ENCODE measurements around the gene PPP2R1A.
A peak's percentile ranks its signal among the peaks of the same experiment; 100 is the strongest.
"Not testable (repeated sequence)": the region's sequence is repeated elsewhere in the genome, so short reads cannot be mapped to it uniquely, and the experiment has no call there.

PPP2R1A gene

GRCh38 chr19:52244021-52244420, 54.2 kb downstream of the PPP2R1A start:
- TF ChIP-seq EZH2phosphoT487 (IDR thresholded peaks at IDR 0.05; ENCODE audit: borderline replicate concordance, low read length) (no peak), CTCF (IDR thresholded peaks at IDR 0.05; ENCODE audit: low read depth, low read length, poor library complexity, severe bottlenecking) (no peak)
- no peak overlapping the region for H3K4me2 ChIP-seq (ENCODE audit: low read length)
- no peaks in the 10 kb centered on the region for H3K9me2 ChIP-seq (replicated peaks; ENCODE audit: control insufficient read depth, low read length)
- H3F3A ChIP-seq (ENCODE audit: control insufficient read depth, insufficient read depth) = no peaks in the 10 kb centered on the region
- no peaks in the 10 kb centered on the region for H4K20me1 ChIP-seq (ENCODE audit: control insufficient read depth, insufficient read depth, low read depth, low read length)
- H3K27me3 ChIP-seq (ENCODE audit: control insufficient read depth, low read length) = no peaks in the 10 kb centered on the region
- H3K9me3 ChIP-seq (ENCODE audit: control insufficient read depth, insufficient read depth, low read length) = no peaks in the 10 kb centered on the region
- no peak overlapping the region for H3K4me3 ChIP-seq (ENCODE audit: low read length)
- H3K27ac ChIP-seq (ENCODE audit: low read depth, low read length) = no peak overlapping the region
- H3K36me3 ChIP-seq (ENCODE audit: control insufficient read depth, low read length) = no peaks in the 10 kb centered on the region
- no peaks in the 10 kb centered on the region for H3K79me2 ChIP-seq (ENCODE audit: control insufficient read depth, low read length)
- no peaks in the 10 kb centered on the region for H3K4me1 ChIP-seq (ENCODE audit: control insufficient read depth, low read length)

GRCh38 chr19:52248241-52248640, 58.4 kb downstream of the PPP2R1A start:
- H3K79me2 ChIP-seq (ENCODE audit: control insufficient read depth, low read length) = no peaks in the 10 kb centered on the region
- H3K9me2 ChIP-seq (replicated peaks; ENCODE audit: control insufficient read depth, low read length) = no peaks in the 10 kb centered on the region
- no peak overlapping the region for H3K27ac ChIP-seq (ENCODE audit: low read depth, low read length)
- no peaks in the 10 kb centered on the region for H4K20me1 ChIP-seq (ENCODE audit: control insufficient read depth, insufficient read depth, low read depth, low read length)
- H3K36me3 ChIP-seq (ENCODE audit: control insufficient read depth, low read length) = no peaks in the 10 kb centered on the region
- H3K4me3 ChIP-seq (ENCODE audit: low read length) = no peak overlapping the region
- no peaks in the 10 kb centered on the region for H3F3A ChIP-seq (ENCODE audit: control insufficient read depth, insufficient read depth)
- TF ChIP-seq CTCF (IDR thresholded peaks at IDR 0.05; ENCODE audit: low read depth, low read length, poor library complexity, severe bottlenecking) (peak; percentile 56), EZH2phosphoT487 (IDR thresholded peaks at IDR 0.05; ENCODE audit: borderline replicate concordance, low read length) (no peak)
- H3K4me1 ChIP-seq (ENCODE audit: control insufficient read depth, low read length) = no peaks in the 10 kb centered on the region
- no peaks in the 10 kb centered on the region for H3K27me3 ChIP-seq (ENCODE audit: control insufficient read depth, low read length)
- no peak overlapping the region for H3K4me2 ChIP-seq (ENCODE audit: low read length)
- no peaks in the 10 kb centered on the region for H3K9me3 ChIP-seq (ENCODE audit: control insufficient read depth, insufficient read depth, low read length)

GRCh38 chr19:52258426-52258825, 68.6 kb downstream of the PPP2R1A start:
- Histone ChIP-seq H3K9me2 (replicated peaks; ENCODE audit: control insufficient read depth, low read length) (no peaks in the 10 kb centered on the region), H3K4me2 (ENCODE audit: low read length) (no peak overlapping the region), H3K4me1 (ENCODE audit: control insufficient read depth, low read length) (no peaks in the 10 kb centered on the region), H3K27me3 (ENCODE audit: control insufficient read depth, low read length) (no peaks in the 10 kb centered on the region), H3K4me3 (ENCODE audit: low read length) (no peak overlapping the region), H3K9me3 (ENCODE audit: control insufficient read depth, insufficient read depth, low read length) (no peaks in the 10 kb centered on the region), H3F3A (ENCODE audit: control insufficient read depth, insufficient read depth) (no peaks in the 10 kb centered on the region), H3K36me3 (ENCODE audit: control insufficient read depth, low read length) (no peaks in the 10 kb centered on the region), H3K79me2 (ENCODE audit: control insufficient read depth, low read length) (no peaks in the 10 kb centered on the region), H3K27ac (ENCODE audit: low read depth, low read length) (no peak overlapping the region), H4K20me1 (ENCODE audit: control insufficient read depth, insufficient read depth, low read depth, low read length) (no peaks in the 10 kb centered on the region)
- TF ChIP-seq CTCF (IDR thresholded peaks at IDR 0.05; ENCODE audit: low read depth, low read length, poor library complexity, severe bottlenecking) = no peak
- no peak for TF ChIP-seq EZH2phosphoT487 (IDR thresholded peaks at IDR 0.05; ENCODE audit: borderline replicate concordance, low read length)

GRCh38 chr19:52265556-52265955, 75.7 kb downstream of the PPP2R1A start:
- H3K4me1 ChIP-seq (ENCODE audit: control insufficient read depth, low read length); H4K20me1 ChIP-seq (ENCODE audit: control insufficient read depth, insufficient read depth, low read depth, low read length); H3K9me2 ChIP-seq (replicated peaks; ENCODE audit: control insufficient read depth, low read length); H3F3A ChIP-seq (ENCODE audit: control insufficient read depth, insufficient read depth); H3K27me3 ChIP-seq (ENCODE audit: control insufficient read depth, low read length); H3K9me3 ChIP-seq (ENCODE audit: control insufficient read depth, insufficient read depth, low read length); H3K36me3 ChIP-seq (ENCODE audit: control insufficient read depth, low read length); H3K27ac ChIP-seq (ENCODE audit: low read depth, low read length); H3K4me3 ChIP-seq (ENCODE audit: low read length); H3K4me2 ChIP-seq (ENCODE audit: low read length): not testable (repeated sequence)
- peaks cover 11% of the 10 kb centered on the region for H3K79me2 ChIP-seq (ENCODE audit: control insufficient read depth, low read length)
